ENCODE results near the gene FLNC.

DNA sequence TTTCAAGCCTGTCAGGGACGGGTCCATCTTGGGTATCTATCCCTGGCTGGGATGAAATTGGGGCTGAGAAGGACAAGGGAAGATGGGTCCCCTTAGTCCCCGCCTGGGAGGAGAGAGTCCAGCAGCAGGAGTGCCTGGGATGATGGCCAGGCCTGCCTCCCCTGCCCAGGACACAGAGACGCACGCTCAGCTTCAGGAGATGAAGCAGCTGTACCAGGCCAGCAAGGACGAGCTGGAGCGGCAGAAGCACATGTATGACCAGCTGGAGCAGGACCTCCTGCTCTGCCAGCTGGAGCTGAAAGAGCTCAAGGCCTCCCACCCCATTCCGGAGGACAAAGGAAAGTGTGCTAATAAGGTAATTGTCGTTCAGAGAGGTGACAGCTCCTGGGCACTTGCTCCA lies 23.0 kb upstream of the FLNC start:
- no peak for TF ChIP-seq GATA2 (IDR thresholded peaks at IDR 0.05; ENCODE audit: low read depth, low read length)
- no peak for TF ChIP-seq GATA3 (IDR thresholded peaks at IDR 0.05; ENCODE audit: low read depth, low read length)
